ENCODE measurements around the gene LHFPL6.

LHFPL6 gene

GRCh38 chr13:39379667-39380655 is 223.0 kb downstream of the LHFPL6 start:
- no peak for DNase-seq (ENCODE audit: low read depth)

- DNase-seq (ENCODE audit: low read depth), result no peak
Measured at GRCh38 chr13:39379118-39379517, 223.9 kb downstream of the LHFPL6 start.

DNA sequence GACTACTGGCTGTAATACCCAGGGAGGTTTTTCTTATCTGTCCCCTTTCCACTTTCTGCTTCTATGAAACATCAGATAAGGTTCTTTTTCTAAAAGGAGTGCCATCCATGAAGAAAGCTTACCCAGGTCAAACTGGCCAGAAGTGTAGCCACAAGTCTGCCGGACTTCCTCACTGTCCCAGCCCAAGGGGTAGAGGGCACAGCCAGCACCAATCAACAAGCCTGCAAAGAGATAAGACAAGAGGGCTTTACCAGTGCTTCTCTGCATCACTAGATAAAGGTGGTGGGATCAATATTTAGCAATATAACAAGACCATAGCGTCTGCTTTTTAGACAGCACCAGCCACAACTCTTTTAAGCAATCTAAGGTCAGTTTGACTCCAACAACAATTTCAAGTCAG is 224.7 kb downstream of the LHFPL6 start:
- DNase-seq (ENCODE audit: low read depth), result no peak

- no peak for DNase-seq (ENCODE audit: low read depth)
Measured at GRCh38 chr13:39377699-39378098, 225.3 kb downstream of the LHFPL6 start.

GRCh38 chr13:39376076-39376475 is 226.9 kb downstream of the LHFPL6 start:
- DNase-seq (ENCODE audit: low read depth), result no peak

- DNase-seq (ENCODE audit: low read depth), result no peak
Measured at GRCh38 chr13:39375601-39376000, 227.4 kb downstream of the LHFPL6 start.

GRCh38 chr13:39374741-39375189 is 228.2 kb downstream of the LHFPL6 start:
- no peak for DNase-seq (ENCODE audit: low read depth)

- DNase-seq (ENCODE audit: low read depth), result no peak
Measured at GRCh38 chr13:39373145-39373544, 229.8 kb downstream of the LHFPL6 start.

DNA sequence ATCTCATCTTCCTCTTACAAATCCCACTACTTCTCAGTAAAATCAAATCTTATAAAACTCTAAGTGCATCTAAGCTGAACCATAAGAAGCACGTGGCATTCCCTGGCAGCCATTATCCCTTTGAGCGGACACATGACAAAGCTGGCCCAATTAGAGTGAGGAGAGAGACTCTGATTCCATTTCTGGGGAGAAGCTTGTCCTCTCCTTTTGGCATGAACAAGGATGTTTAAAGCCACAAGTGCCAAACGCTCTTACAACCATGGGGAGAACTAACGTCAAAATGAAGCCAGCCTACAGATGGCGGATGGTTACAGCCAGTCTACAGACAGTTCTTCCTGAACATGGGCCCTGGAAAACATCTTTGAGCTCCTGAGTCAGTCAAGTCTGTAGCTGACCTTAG is 231.3 kb downstream of the LHFPL6 start:
- DNase-seq (ENCODE audit: low read depth), result no peak

- no peak for DNase-seq (ENCODE audit: low read depth)
Measured at GRCh38 chr13:39370554-39370953, 232.4 kb downstream of the LHFPL6 start.

GRCh38 chr13:39370048-39370447 is 232.9 kb downstream of the LHFPL6 start:
- no peak for DNase-seq (ENCODE audit: low read depth)

- no peak for DNase-seq (ENCODE audit: low read depth)
Measured at GRCh38 chr13:39369161-39369890, 233.7 kb downstream of the LHFPL6 start.

DNA sequence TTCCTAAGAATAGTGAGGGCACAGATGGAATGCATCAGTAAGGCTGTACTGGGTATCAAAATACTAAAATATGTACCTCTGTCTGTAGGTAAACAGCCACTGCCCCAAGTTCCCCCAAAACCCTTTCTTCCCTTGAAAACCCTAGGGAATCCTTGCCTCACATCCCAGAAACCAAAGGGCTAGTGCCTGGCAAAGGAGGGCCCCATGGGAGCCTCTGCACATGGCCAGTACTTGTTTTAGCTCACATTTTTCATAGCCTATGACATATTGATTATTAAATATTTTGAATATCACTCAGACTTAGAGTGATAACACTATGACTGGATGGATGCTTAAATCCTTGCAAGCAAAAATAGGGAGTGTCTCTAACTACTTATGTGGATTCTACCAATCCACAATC is 237.1 kb downstream of the LHFPL6 start:
- no peak for DNase-seq (ENCODE audit: low read depth)

GRCh38 chr13:39364947-39365468 is 238.0 kb downstream of the LHFPL6 start:
- DNase-seq (ENCODE audit: low read depth), result no peak

- DNase-seq (ENCODE audit: low read depth), result no peak
Measured at GRCh38 chr13:39363382-39363772, 239.6 kb downstream of the LHFPL6 start.

- no peak for DNase-seq (ENCODE audit: low read depth)
Measured at GRCh38 chr13:39362652-39363381, 240.2 kb downstream of the LHFPL6 start.

DNA sequence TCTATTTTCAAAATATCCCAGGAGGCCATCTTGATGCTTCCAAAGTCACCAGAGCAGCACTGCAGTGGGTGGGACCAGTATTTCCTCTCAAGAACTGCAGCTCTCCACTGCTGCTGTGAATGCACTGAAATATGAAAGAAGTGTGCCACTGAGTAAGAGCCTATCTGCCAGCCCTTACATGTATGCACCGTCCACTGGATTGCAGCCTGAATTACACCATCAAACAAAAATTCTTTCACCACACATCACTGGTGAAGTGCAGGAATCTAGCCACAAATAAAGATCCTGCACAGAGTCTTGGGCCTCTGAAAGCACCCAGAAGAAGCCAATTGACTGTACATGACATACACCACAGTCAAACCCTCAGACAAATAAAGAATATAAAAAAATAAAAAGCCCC is 249.0 kb downstream of the LHFPL6 start:
- no peak for DNase-seq (ENCODE audit: low read depth)

- no peak for DNase-seq (ENCODE audit: low read depth)
Measured at GRCh38 chr13:39350461-39350881, 252.5 kb downstream of the LHFPL6 start.

DNA sequence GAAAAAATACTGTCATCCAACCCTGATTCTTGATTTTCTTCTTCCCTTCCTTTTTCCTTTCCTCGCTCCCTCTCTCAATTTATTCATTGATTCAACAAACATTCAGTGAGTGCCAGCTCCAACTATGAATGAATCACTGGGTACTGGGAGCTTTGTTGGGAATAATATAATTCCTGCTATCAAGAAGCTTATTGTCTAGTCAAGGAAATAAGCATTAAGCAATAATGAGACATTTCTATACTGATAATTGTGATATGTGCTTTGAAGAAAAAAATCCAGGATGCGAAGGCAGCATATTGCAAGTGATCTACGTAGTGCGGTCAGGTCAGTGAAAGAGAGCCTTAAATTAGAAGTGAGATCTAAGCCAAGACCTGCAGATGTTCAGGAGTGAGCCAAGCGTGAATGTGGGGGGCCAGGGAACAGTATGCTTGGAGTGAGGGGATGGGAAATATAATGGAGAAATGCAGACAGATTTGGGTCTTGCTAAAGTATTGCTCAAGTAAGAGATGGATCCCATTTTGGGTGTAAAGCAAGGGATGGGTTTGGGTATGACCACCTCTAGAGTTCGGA is 253.5 kb downstream of the LHFPL6 start:
- DNase-seq (ENCODE audit: low read depth), result no peak

DNA sequence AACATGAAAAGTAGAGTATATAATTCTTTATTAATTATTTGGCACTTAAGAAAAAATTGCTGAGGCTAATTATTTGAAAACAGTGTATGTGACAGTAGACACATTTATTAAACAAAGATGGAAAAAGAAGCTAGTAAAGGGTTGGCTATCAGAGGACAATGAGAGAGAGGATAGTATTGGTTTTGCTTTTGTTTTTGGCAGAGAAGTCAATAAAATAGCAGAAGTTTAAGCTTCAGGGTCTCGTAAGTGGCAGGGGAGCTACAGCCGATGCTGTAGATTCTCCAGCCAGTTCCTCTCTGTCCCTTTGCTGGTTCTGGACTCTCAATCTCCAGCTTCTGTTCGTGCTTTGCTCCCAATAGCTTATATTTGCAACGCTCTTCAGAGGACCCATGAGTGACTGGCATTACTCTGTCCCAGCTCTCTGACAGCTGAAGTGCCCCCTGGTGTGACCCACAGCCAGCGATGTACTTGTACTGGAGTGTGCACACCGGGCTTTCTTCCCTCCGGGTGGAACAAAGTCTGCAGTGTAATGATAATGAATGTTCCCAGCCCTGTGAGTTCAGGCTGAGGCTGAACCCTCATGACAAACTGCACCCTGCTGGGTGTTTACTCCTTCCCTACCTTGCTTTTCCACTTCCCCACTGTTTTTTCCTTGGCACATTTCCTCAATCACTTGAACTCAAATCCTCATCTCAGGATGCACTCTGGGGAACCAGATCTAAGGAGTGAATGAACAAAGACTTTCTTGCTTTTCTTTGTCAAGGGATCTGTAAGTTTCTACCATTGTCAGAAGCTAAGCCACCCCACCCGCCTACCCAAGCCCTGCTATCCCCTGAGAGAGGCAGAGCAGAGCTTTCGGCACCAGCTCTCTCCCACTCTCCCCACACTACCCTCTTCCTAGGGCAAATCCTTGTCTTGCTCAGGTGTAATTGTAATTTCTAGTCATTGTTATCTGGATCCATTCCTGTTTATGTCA is 254.8 kb downstream of the LHFPL6 start:
- no peak for DNase-seq (ENCODE audit: low read depth)

DNA sequence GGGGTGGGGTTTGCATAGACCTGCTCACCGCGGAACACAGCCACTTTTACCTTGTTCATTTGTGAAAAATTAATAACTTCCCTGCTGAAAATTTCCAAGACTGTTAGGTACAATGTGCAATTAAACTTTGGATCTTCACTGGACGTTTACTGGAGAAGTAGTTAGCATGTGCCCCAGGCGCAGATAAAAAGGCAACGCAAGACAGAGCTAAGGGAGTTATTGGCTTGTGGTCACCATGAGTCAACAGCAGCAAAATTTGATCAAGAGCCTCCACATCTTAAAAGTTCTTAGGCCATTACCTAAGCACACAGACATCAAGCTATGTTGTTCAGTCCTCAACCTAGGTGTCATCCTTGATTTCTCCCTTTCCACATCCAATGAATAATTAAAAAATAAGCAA is 257.0 kb downstream of the LHFPL6 start:
- DNase-seq (ENCODE audit: low read depth), result no peak

All from stimulated activated CD8-positive, alpha-beta memory T cell treated with anti-CD3 and anti-CD28 coated beads, Interleukin-15, amount 100 ng/mL, for 1 hour (primary cell).